ENCODE measurements around the gene SPATS2L.

Gene SPATS2L

GRCh38 chr2:200264631-200265030 lies 41.9 kb upstream of the SPATS2L start:
- TF ChIP-seq, protein P1, sequence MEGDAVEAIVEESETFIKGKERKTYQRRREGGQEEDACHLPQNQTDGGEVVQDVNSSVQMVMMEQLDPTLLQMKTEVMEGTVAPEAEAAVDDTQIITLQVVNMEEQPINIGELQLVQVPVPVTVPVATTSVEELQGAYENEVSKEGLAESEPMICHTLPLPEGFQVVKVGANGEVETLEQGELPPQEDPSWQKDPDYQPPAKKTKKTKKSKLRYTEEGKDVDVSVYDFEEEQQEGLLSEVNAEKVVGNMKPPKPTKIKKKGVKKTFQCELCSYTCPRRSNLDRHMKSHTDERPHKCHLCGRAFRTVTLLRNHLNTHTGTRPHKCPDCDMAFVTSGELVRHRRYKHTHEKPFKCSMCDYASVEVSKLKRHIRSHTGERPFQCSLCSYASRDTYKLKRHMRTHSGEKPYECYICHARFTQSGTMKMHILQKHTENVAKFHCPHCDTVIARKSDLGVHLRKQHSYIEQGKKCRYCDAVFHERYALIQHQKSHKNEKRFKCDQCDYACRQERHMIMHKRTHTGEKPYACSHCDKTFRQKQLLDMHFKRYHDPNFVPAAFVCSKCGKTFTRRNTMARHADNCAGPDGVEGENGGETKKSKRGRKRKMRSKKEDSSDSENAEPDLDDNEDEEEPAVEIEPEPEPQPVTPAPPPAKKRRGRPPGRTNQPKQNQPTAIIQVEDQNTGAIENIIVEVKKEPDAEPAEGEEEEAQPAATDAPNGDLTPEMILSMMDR (IDR thresholded peaks at IDR 0.05) = no peak

- TF ChIP-seq, protein P1 (IDR thresholded peaks at IDR 0.05) = no peak
These were observed 40.1 kb upstream of the SPATS2L start for GRCh38 chr2:200266406-200266805.

- TF ChIP-seq, protein P1 (IDR thresholded peaks at IDR 0.05) = no peak
These were observed 39.1 kb upstream of the SPATS2L start for GRCh38 chr2:200267350-200267749.

DNA sequence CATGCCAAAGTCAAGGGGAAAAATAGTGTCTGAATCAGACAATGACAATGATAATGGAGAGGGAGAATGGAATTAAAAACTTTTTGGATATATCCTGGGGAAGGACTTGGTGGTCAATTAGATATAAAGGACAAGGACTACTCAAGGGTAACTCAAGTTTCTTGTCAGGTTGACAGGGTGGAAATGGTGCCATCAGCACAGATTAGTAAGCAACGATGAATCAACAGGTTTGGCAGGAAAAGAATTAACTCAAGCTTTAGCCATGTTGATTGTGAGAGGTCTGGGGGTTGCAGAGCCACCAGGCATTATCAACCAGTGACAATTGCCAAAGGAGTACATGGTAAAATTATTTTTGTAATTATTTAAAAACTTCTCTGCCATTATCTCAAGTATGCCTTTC lies 35.8 kb upstream of the SPATS2L start:
- TF ChIP-seq, protein P1 (IDR thresholded peaks at IDR 0.05) = no peak

GRCh38 chr2:200272320-200272719 lies 34.2 kb upstream of the SPATS2L start:
- TF ChIP-seq, protein P1 (IDR thresholded peaks at IDR 0.05) = no peak

DNA sequence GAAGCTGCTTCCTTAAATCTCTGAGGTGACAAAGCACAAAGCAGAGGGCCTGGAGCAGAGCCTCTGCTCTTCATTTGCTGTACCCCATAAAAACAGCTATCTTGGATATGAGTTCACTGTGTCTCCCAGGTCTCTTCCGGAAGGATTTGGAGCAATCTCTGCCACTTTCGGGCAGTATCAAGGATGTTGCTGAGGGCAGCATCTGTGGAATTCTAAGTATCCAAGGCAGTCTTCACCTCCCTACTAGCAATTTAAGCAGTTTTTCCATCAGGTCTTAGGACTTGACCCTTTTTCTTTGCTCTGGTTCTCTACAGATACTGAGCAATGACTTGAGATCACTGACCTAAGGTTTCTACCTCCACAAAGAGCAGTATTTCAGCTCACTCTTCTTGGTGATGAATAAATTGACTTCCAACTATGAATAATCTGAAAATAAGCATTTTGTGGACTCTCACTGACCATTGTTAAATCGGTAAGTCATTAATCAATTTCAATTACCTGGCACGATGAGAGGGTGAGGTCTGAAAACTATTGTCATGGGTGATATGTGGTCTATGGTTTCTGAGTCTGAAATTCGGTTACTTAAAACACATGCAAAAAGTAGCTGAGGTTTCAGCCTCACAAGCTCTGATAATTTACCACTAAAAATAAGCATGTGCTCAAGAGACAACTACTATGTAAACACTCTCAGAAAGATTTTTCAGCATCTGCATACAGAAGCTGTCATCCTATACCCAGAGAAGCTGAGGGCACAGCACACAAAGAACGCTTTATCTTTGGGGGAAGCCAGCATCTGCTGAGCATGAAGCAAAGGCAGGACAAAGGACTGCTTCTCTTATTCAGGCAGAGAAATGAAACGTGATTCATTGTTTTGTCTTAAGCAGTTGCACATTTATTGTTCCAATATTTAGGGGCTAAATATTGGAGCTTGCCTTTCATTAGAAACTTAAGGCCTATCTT lies 32.1 kb upstream of the SPATS2L start:
- TF ChIP-seq, protein P1 (IDR thresholded peaks at IDR 0.05) = no peak

- TF ChIP-seq, protein P1 (IDR thresholded peaks at IDR 0.05) = no peak
These were observed 31.0 kb upstream of the SPATS2L start for GRCh38 chr2:200275295-200276013.

All from LNCAP (cell line).